Endothelial cell (in vitro differentiated cells): Measurements from ENCODE around the gene ATP6V0B. TPM values are rescaled to one million over a fixed set of nuclear protein-coding genes. Genes with fewer than 3 reads are reported as not detected.

Experiments used
- DNase-seq: peaks from one replicate; pipeline ENCODE4 v3.0.0; 2021; ENCODE audit warnings: low spot score
- H3K27ac Mint-ChIP-seq: one replicate; pipeline ENCODE4 v1.8.0; 2021; ENCODE audit warnings: mixed read lengths, inconsistent platforms; ENCODE audit not compliant: unreplicated experiment
- H3K27me3 Mint-ChIP-seq: one replicate; pipeline ENCODE4 v1.8.0; 2021; ENCODE audit warnings: mild to moderate bottlenecking, moderate library complexity, mixed read lengths, inconsistent platforms; ENCODE audit not compliant: unreplicated experiment
- H3K36me3 Mint-ChIP-seq: one replicate; pipeline ENCODE4 v1.8.0; 2021; ENCODE audit warnings: mild to moderate bottlenecking, low read depth, mixed read lengths, inconsistent platforms; ENCODE audit not compliant: unreplicated experiment
- H3K4me1 Mint-ChIP-seq: one replicate; pipeline ENCODE4 v1.8.0; 2021; ENCODE audit warnings: mild to moderate bottlenecking, mixed read lengths, inconsistent platforms; ENCODE audit not compliant: unreplicated experiment
- H3K4me3 Mint-ChIP-seq: one replicate; pipeline ENCODE4 v1.8.0; 2021; ENCODE audit warnings: mild to moderate bottlenecking, mixed read lengths, inconsistent platforms; ENCODE audit not compliant: unreplicated experiment
- H3K9me3 Mint-ChIP-seq: one replicate; pipeline ENCODE4 v1.8.0; 2021; ENCODE audit warnings: mixed read lengths, inconsistent platforms; ENCODE audit not compliant: unreplicated experiment
- total RNA-seq: library from RNA; stranded (reverse); fragmentation: NEBNext Ultra II Directional; extraction: Animal tissue kit (Norgen Biotek cat#: 25700); gene quantifications from one replicate; pipeline ENCODE4 v1.2.1, GENCODE V29; 2021; ENCODE audit not compliant: unreplicated experiment
- TF ChIP-seq, protein P1 (sequence below): fragments of 200-600 bp; sonication (generic); IDR thresholded peaks from one replicate; pipeline ENCODE4 v1.5.0; 2021; ENCODE audit warnings: antibody characterized with exemption; ENCODE audit not compliant: unreplicated experiment

ATP6V0B gene
- total RNA-seq, 1 donor from 2014 or later = 94.5 TPM

DNA sequence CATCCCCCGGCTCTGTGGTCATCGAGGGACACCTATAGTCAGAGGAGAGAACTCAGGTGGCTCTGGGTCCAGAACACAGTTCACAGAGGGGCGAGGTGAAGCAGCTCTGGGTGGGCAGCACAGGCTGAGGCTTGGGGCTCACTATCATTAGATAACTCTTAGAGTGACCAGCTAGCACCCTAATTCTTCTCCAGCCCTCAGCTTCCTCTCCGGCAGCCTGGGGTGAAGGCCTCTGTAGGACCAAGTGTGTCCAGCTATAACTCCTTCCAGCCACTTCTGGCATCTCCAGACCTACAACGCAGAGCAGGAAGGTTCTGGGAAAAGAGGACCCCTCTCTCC, 39.8 kb upstream of the ATP6V0B start:
- Mint-ChIP-seq H3K27me3 (peaks cover 15% of the 10 kb centered on the region), H3K36me3 (peaks cover 7% of the 10 kb centered on the region), H3K4me3 (no peak overlapping the region), H3K27ac (no peak overlapping the region), H3K9me3 (no peaks in the 10 kb centered on the region), H3K4me1 (peaks cover 9% of the 10 kb centered on the region)
- no peak for DNase-seq
- TF ChIP-seq, protein P1, sequence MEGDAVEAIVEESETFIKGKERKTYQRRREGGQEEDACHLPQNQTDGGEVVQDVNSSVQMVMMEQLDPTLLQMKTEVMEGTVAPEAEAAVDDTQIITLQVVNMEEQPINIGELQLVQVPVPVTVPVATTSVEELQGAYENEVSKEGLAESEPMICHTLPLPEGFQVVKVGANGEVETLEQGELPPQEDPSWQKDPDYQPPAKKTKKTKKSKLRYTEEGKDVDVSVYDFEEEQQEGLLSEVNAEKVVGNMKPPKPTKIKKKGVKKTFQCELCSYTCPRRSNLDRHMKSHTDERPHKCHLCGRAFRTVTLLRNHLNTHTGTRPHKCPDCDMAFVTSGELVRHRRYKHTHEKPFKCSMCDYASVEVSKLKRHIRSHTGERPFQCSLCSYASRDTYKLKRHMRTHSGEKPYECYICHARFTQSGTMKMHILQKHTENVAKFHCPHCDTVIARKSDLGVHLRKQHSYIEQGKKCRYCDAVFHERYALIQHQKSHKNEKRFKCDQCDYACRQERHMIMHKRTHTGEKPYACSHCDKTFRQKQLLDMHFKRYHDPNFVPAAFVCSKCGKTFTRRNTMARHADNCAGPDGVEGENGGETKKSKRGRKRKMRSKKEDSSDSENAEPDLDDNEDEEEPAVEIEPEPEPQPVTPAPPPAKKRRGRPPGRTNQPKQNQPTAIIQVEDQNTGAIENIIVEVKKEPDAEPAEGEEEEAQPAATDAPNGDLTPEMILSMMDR = no peak

DNA sequence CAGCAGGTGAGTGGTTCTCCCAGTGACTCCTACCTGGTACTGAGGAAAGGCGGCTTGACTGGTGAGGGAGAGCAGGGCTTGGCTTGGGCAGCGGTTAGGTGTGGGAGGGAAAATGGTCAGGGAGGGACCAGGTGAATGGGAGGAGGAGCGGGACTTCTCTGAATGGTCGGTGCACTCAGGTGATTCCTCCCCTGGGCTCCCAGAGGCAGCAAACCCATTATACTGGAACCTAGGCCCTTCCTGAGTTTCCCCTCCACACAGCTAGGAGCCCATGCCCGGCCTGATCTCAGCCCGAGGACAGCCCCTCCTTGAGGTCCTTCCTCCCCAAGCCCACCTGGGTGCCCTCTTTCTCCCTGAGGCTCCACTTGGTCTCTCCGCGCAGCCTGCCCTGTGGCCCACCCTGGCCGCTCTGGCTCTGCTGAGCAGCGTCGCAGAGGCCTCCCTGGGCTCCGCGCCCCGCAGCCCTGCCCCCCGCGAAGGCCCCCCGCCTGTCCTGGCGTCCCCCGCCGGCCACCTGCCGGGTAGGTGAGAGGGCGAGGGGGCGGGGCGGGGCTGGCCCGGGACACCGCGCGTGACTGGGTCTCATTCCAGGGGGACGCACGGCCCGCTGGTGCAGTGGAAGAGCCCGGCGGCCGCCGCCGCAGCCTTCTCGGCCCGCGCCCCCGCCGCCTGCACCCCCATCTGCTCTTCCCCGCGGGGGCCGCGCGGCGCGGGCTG, 38.9 kb upstream of the ATP6V0B start:
- no peak overlapping the region for H3K27ac Mint-ChIP-seq

DNA sequence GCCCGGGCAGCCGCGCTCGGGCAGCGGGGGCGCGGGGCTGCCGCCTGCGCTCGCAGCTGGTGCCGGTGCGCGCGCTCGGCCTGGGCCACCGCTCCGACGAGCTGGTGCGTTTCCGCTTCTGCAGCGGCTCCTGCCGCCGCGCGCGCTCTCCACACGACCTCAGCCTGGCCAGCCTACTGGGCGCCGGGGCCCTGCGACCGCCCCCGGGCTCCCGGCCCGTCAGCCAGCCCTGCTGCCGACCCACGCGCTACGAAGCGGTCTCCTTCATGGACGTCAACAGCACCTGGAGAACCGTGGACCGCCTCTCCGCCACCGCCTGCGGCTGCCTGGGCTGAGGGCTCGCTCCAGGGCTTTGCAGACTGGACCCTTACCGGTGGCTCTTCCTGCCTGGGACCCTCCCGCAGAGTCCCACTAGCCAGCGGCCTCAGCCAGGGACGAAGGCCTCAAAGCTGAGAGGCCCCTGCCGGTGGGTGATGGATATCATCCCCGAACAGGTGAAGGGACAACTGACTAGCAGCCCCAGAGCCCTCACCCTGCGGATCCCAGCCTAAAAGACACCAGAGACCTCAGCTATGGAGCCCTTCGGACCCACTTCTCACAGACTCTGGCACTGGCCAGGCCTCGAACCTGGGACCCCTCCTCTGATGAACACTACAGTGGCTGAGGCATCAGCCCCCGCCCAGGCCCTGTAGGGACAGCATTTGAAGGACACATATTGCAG, 38.2 kb upstream of the ATP6V0B start:
- Mint-ChIP-seq H3K4me1 (peaks cover 11% of the 10 kb centered on the region), H3K27ac (no peak overlapping the region), H3K9me3 (no peaks in the 10 kb centered on the region), H3K4me3 (peak overlapping the region; percentile 78), H3K36me3 (peaks cover 7% of the 10 kb centered on the region), H3K27me3 (peaks cover 15% of the 10 kb centered on the region)
- TF ChIP-seq, protein P1 = peak; percentile 29
- DNase-seq = peak; percentile 63

More for the DNA sequence above, 38.9 kb upstream of the ATP6V0B start:
- Mint-ChIP-seq H3K27me3 (peaks cover 15% of the 10 kb centered on the region), H3K4me3 (no peak overlapping the region), H3K9me3 (no peaks in the 10 kb centered on the region), H3K4me1 (peaks cover 11% of the 10 kb centered on the region), H3K36me3 (peaks cover 7% of the 10 kb centered on the region)
- TF ChIP-seq, protein P1 = no peak
- DNase-seq = no peak

GRCh38 chr1:43937179-43937865, 37.4 kb upstream of the ATP6V0B start:
- no peak overlapping the region for H3K27ac Mint-ChIP-seq
- H3K4me3 Mint-ChIP-seq = no peak overlapping the region
- no peaks in the 10 kb centered on the region for H3K9me3 Mint-ChIP-seq
- TF ChIP-seq, protein P1 = no peak
- DNase-seq = no peak
- H3K36me3 Mint-ChIP-seq = peaks cover 7% of the 10 kb centered on the region
- H3K27me3 Mint-ChIP-seq = peaks cover 15% of the 10 kb centered on the region
- H3K4me1 Mint-ChIP-seq = peaks cover 14% of the 10 kb centered on the region
